Measurements from ENCODE around the gene GSE1.

Gene GSE1

DNA sequence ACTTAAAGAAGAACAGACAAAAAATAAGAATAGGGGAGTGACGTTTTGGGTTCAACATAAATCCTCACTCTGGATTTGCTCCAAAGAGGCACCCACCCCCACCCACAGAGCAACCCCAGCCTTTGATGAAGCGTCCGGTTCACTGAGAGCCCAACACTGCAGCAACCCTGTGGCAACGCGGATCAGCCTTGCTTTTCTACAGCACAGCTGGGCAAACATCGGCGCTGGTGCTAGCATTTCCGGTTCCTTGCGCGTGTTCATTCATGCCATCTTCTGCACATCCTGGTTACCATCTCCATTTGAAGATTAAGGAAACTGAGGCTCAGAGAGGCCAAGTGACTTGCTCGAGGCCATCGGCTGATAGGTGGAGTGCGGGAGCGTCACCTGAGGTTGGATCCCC, 84.3 kb downstream of the GSE1 start:
- DNase-seq (ENCODE audit: low read depth in 2 of 2) = no peak

DNA sequence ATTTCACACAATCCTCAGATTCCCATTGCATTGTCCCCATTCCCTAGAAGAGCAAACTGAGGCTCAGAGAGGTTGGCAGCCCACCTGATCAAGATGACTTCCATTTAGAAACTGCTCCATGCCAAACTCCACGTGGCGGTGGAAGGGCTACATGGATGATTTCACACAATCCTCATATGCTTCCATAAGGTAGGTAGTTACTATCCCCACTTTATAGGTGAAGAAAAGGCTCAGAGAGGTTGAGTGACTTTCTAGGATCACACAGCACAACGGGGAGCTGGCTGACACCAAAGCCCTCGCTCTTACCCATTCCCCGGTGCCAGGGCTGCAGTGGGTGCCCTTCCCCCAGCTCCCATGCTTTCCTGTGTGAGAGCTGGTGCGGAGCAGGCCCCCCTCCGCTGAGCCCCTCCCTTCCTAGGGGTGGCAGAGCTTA, 85.4 kb downstream of the GSE1 start:
- DNase-seq (ENCODE audit: low read depth in 2 of 2) = no peak

- no peak for DNase-seq (ENCODE audit: low read depth in 2 of 2)
These were observed 85.9 kb downstream of the GSE1 start for GRCh38 chr16:85698935-85699558.

DNA sequence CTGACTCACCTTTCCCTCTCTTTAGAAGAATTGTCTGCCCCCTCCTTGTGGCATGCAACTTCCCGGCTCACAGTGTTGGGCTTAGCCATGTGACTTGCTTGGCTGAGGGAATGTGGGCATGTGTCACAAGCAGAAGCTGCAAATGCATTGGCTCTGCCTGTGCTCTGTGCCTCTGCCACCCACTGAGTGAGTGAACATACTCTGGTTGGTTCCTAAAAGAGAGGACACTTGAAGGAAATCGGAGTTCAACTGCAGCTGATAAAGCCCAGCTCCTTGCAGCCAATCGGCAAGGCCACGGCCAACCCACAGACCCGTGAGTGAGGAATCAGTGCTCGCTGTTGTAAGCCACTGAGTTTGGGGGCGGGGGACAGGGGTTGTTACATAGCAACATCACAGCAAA, 86.5 kb downstream of the GSE1 start:
- DNase-seq (ENCODE audit: low read depth in 2 of 2) = no peak

- DNase-seq (ENCODE audit: low read depth in 2 of 2) = no peak
These were observed 90.9 kb downstream of the GSE1 start for GRCh38 chr16:85704011-85704410.

DNA sequence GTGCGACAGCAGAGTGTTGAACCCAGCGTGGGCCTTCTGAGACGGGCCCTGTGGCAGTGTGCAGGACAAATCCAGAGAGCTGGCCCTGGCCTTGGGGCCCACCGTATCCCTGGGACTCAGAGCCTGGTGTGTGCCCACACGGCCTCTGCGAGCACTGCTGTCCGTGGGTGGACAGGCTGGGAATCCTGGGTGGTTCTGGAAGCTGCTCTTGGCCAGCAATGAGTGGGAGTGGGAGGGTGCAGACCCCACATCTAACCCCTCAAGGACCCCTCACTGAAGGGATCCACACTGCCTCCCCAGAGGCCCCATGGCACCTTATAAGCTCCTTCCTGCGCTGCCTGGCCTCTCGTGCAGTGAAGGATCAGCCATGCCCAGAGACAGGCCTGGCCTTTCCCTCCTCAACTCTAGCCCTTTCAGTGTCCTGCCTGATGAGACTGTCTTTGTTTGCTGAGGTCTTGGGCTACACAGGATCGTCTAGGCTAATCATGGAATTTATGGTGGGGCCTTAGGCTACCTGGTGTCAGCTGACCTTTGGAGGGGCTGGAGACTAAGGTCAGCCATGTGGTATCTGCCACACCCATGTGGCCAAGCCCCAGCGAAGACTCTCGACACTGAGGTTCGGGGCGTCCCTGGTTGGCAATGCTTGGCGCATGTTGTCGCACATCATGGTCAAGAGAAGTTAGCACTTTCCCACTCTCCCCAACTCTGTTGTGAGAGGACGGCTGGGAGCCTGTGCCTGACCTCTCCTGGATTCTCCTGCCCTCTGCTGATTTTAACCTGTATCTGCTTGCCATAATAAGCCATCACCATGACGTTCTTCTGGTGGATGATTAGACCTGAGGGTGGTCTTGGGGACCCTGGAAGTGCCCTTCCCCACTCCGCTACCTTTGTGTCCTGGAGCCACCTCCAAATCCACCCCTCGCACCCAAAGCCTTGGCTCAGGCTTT, 92.1 kb downstream of the GSE1 start:
- DNase-seq (ENCODE audit: low read depth in 2 of 2) = no peak

GRCh38 chr16:85706449-85707034, 93.4 kb downstream of the GSE1 start:
- DNase-seq (ENCODE audit: low read depth in 2 of 2) = no peak

DNA sequence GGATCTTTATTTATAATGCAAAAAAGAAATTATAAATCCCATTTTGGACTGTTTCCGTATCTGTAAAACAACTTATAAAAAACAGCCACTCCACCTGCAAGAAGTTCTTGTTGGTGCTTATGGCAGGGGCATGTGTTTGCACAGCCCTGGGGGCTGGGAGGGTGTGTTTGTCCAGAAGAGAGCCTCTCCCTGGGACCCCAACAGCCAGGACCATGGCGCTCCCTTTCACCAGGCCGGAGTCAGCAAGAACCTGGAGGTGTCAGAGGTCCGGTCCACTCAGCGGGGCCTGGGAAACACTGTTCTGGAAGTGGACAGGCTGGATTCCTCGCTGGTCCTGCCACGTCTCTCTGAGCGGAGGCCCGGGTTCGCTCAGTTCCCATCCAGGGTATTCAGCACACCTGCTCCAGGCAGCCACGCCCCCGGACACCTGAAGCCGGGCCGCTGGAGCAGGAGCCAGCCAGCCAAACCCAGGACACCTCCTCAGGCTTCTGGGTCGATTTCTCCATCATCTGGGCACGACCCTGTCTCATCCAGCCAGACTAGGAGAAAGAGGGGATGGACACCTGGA, 94.5 kb downstream of the GSE1 start:
- DNase-seq (ENCODE audit: low read depth in 2 of 2) = no peak

GRCh38 chr16:85708338-85708737, 95.2 kb downstream of the GSE1 start:
- DNase-seq (ENCODE audit: low read depth in 2 of 2) = no peak

DNA sequence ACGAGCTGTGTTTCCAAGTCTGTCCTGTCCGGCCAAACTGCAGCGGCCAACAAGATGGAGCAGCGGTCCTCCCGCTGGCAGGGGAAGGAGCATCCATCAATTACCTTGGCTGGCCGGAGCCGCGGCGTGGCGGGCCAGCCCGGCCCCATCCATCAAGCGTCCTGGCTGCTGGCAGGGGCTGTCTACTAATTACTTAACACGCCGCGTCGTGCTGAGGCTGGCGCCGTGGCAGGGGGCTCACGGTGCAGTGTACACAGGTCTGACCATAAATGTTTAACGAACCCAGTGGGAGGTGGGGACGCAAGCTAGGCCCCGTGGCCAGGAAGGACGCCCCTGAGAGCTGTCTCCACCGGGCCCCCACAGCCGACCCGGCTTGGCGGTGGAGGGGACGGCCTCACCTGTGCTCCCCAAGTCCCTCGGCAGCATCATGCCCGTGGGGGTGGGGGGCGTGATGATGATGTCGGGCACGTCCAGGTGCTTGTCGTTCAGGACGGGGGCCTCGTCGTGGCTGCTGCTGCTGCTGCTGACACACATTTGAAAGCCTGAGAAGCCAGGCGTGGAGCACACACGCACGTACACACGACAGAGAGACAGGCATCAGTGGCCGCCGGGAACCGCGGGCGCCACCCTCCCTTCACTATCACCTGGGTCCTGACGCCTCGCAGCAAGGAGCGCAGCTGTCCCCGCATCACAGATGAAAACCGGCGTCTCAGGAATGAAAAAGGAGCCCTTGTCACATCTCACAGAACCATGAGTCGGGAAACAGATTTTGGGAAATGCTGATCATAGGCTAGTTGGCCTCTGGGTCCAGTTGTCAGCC, 96.9 kb downstream of the GSE1 start:
- DNase-seq (ENCODE audit: low read depth in 2 of 2) = no peak

DNA sequence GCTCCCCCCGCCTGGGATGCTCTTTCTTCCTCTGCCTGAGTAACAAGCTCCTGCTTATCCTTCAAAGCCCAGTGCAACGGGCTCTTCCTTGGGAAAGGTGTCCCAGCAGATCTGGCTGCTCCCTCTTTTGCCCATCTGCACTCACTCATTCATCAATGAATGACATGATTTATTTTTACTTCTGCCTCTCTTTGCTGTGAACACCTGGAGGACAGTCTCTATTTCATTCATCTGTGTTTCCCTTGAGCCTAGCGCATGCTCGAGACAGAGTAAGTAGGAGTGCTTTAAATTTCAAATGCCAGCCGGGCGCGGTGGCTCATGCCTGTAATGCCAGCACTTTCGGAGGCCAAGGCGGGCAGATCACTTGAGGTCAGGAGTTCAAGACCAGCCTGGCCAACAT, 97.6 kb downstream of the GSE1 start:
- no peak for DNase-seq (ENCODE audit: low read depth in 2 of 2)

DNA sequence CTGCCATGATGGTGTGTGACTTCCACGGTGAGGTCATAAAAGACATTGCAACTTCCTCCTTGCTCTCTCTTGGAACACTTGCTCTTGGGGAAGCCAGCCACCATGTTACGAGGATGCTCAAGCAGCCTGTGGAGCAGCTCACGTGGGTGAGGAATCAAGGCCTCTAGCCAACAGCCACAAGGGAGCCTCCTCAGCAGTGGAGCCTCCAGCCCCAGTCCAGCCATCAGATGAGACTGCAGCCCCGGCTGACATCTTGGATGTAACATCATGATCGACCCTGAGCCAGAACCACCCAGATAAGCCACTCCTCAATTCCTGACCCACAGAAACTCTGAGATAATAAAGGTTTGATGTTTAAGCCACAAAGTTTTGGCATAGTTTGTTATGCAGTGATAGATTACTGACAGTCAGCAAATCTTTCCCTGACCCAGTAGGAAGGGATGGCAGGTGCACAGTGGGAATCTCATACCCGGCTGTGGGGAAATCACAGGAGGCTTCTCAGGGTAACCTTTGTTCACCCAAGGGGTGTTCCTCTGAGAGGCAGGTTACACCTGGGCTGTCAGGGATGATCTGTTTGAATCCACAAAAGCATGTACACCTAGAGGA, 99.0 kb downstream of the GSE1 start:
- no peak for DNase-seq (ENCODE audit: low read depth in 2 of 2)

DNA sequence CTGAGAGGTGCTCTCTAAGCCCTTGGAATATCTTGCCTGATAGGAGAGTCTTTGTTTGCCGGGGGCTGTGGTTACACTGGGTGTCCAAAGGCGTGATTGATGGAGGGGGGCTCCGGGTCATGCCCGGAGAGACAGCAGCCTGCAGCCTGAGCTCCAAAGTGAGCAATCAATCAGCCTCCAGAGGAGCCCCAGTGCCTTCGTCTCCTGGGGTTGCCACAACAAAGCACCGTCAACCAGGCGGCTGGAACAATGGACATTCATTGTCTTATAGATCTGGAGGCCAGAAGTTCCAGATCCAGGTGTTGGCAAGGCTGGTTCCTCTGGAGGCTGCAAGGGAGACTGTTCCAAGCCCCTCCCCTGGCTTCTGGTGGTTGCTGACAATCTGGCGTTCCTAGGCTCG, 99.7 kb downstream of the GSE1 start:
- DNase-seq (ENCODE audit: low read depth in 2 of 2) = no peak

DNA sequence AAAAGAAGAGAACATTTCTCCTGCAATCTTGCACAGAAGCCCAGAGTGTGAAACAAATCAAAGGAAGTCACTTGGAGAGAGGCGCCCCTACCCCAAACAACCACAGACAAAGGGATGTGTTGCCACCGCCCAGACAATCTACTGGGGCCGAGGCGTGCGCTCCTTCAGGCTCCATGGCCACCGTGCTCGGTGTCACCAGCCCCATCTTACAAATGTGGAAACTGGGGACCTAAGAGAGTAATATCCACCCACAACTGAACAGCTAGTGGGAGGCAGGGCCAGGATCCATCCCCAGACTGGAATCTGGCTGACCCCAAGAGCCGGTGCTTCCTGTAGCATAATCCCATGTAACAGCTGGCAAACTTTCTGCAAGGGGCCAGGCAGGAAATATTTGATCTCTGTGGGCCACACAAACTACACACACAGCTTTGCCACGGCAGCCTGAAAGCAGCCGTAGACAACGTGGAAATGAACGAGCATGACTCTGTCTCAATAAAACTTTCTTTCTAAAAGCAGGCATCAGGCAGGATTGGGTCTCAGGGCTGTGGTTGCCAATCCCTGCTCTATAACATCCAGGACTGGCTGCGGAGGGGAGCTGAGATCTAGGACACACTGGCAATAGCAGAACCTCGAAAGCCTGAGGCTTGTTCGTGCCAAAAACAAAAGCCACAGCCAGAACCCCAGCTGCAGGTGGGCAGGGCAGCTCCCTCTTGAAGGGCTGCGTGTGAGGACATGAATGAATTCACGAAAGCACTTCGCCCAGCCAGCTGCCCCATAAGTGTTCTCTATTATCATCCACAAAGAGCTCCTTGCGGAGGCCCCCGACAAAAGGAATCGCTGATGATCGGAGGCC, 102.3 kb downstream of the GSE1 start:
- no peak for DNase-seq (ENCODE audit: low read depth in 2 of 2)

DNA sequence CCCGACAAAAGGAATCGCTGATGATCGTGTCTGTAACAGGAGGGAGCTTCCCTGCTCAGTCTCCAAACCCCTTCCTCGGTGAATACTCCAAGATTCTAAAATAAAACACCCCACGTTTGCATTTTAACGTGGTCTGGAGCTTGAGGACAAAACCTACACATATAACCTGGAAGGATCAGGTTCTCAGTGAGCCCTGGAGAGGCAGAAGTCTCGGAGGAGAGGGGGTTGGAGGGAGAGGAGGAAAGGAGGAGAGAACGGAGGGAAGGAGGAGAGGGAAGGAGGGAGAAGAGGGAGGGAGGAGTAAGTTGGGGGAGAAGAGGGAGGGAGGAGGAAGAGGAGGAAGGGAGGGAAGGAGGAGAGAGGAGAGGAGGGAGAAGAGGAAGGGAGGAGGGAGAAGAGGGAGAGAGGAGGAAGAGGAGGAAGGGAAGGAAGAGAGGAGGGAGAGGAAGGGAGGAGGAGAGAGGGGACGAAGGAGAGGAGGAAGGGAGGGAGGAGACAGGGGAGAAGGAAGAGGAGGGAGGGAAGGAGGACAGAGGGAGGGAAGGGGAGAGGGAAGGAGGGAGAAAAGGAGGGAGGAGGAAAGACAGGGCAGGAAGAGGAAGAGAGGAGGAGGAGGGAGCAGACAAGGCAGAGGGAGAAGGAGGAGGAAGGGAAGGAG, 103.0 kb downstream of the GSE1 start:
- DNase-seq (ENCODE audit: low read depth in 2 of 2) = no peak

GRCh38 chr16:85716680-85717038, 103.5 kb downstream of the GSE1 start:
- DNase-seq (ENCODE audit: low read depth in 2 of 2) = no peak

DNA sequence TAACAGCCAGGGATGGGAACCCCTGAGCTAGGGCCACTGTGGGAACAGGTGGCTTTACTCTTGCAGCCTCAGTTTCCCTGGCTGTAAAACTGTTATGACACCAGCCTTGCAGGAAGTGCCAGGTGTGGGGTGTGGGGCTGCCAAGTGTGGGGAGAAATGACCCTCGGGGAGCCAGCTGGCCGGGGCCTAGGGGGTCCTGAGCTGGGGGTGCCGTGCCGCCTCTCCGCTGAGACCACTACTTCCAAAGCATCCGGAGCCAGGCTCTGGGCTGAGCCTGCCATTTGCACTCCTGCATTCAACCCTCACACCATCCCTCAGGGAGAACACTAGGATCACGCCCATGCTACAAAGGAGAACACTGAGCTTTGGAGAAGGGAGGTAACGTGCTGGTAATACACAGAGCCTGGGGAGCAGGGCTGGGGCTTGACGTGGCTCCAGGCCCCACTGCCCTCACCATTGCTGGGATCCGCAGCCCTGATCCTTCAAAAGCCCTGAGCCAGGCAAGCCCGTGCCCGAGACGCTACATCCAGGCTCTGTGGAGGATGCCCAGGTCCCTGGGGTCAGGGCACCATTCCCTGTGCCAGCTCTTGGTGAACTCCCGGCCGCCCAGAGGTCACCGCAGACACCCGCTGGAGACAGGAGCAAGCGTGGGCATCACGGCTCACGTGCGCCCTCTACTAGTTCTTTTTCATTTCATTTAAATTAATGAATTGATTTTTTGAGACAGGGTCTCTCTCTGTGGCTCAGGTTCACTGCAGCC, 104.5 kb downstream of the GSE1 start:
- peak; percentile 33 to 51 for DNase-seq (ENCODE audit: low read depth in 2 of 2)

- DNase-seq (ENCODE audit: low read depth in 2 of 2) = no peak
These were observed 105.0 kb downstream of the GSE1 start for GRCh38 chr16:85718153-85718477.

- no peak for DNase-seq (ENCODE audit: low read depth in 2 of 2)
These were observed 105.6 kb downstream of the GSE1 start for GRCh38 chr16:85718682-85719081.

All from stimulated activated CD4-positive, alpha-beta T cell treated with anti-CD3 and anti-CD28 coated beads, Interleukin-15, amount 100 ng/mL, for 48 hours (primary cell).